ENCODE results near the gene CPXM2.

CPXM2 gene

GRCh38 chr10:123797813-123798212, 93.8 kb downstream of the CPXM2 start:
- no peak for DNase-seq (ENCODE audit: low read depth)

- no peak for DNase-seq (ENCODE audit: low read depth)
Measured at GRCh38 chr10:123796736-123797135, 94.9 kb downstream of the CPXM2 start.

- no peak for DNase-seq (ENCODE audit: low read depth)
Measured at GRCh38 chr10:123795846-123796590, 95.6 kb downstream of the CPXM2 start.

GRCh38 chr10:123795196-123795780, 96.3 kb downstream of the CPXM2 start:
- no peak for DNase-seq (ENCODE audit: low read depth)

GRCh38 chr10:123792248-123792978, 99.2 kb downstream of the CPXM2 start:
- no peak for DNase-seq (ENCODE audit: low read depth)

GRCh38 chr10:123790132-123790885, 101.3 kb downstream of the CPXM2 start:
- no peak for DNase-seq (ENCODE audit: low read depth)

GRCh38 chr10:123788981-123789380, 102.6 kb downstream of the CPXM2 start:
- DNase-seq (ENCODE audit: low read depth): no peak

- DNase-seq (ENCODE audit: low read depth): no peak
Measured at GRCh38 chr10:123787566-123787965, 104.0 kb downstream of the CPXM2 start.

GRCh38 chr10:123786896-123787295, 104.7 kb downstream of the CPXM2 start:
- DNase-seq (ENCODE audit: low read depth): no peak

GRCh38 chr10:123786306-123786705, 105.3 kb downstream of the CPXM2 start:
- no peak for DNase-seq (ENCODE audit: low read depth)

- no peak for DNase-seq (ENCODE audit: low read depth)
Measured at GRCh38 chr10:123784646-123785045, 107.0 kb downstream of the CPXM2 start.

GRCh38 chr10:123784216-123784615, 107.4 kb downstream of the CPXM2 start:
- no peak for DNase-seq (ENCODE audit: low read depth)

- no peak for DNase-seq (ENCODE audit: low read depth)
Measured at GRCh38 chr10:123783296-123783695, 108.3 kb downstream of the CPXM2 start.

- no peak for DNase-seq (ENCODE audit: low read depth)
Measured at GRCh38 chr10:123782549-123782948, 109.1 kb downstream of the CPXM2 start.

GRCh38 chr10:123781956-123782500, 109.6 kb downstream of the CPXM2 start:
- no peak for DNase-seq (ENCODE audit: low read depth)

- DNase-seq (ENCODE audit: low read depth): no peak
Measured at GRCh38 chr10:123781324-123781900, 110.2 kb downstream of the CPXM2 start.

- DNase-seq (ENCODE audit: low read depth): no peak
Measured at GRCh38 chr10:123778719-123779517, 112.7 kb downstream of the CPXM2 start.

- DNase-seq (ENCODE audit: low read depth): no peak
Measured at GRCh38 chr10:123777881-123778280, 113.7 kb downstream of the CPXM2 start.

- DNase-seq (ENCODE audit: low read depth): no peak
Measured at GRCh38 chr10:123774132-123774742, 117.4 kb downstream of the CPXM2 start.

Measured in iris pigment epithelial cell (primary cell).